K562 (cell line): ENCODE measurements around the gene CIP2A.

ENCODE experiments used
- AFF4 ChIP-seq: sonication (generic); formaldehyde crosslinking; IDR thresholded peaks from 2 replicates; pipeline ENCODE4 v1.8.0; 2023; ENCODE audit warnings: mild to moderate bottlenecking, missing genetic modification reagents
- ARNT ChIP-seq, 2 experiments: fragments of 450-650 bp; IDR thresholded peaks; 2 replicates each; pipeline ENCODE4 v1.6.1; 2016; ENCODE audit warnings: mild to moderate bottlenecking in 1 of 2
- CTCF ChIP-seq, 3 experiments: IDR thresholded peaks in 2 of 3; conservative IDR thresholded peaks in 1 of 3; 2 replicates each; pipeline ENCODE4 v1.5.1; 2011 to 2012; ENCODE audit warnings: low read length in 3 of 3, mild to moderate bottlenecking in 3 of 3, control low read depth in 2 of 3, improper control_type of control experiment in 1 of 3, inconsistent platforms in 1 of 3, low read depth in 1 of 3, mixed read lengths in 1 of 3, moderate library complexity in 1 of 3; ENCODE audit not compliant: insufficient read depth in 2 of 3
- FOXM1 ChIP-seq, 2 experiments: fragments of 450-650 bp in 1 of 2; sonication (generic) in 1 of 2; formaldehyde crosslinking in 1 of 2; IDR thresholded peaks; 2 replicates each; pipeline versions ENCODE4 v1.6.1 to v1.9.0; 2017 to 2022; ENCODE audit warnings: low read depth in 2 of 2, mild to moderate bottlenecking in 2 of 2, missing genetic modification reagents in 1 of 2, moderate library complexity in 1 of 2
- GABPA ChIP-seq: fragments of 200-800 bp; sonication (Bioruptor generic); conservative IDR thresholded peaks from 2 replicates; pipeline ENCODE4 v1.6.1; 2016; ENCODE audit warnings: low read depth, missing genetic modification characterization, missing compliant biosample characterization
- MAX ChIP-seq: sonication (generic); formaldehyde crosslinking; IDR thresholded peaks from 2 replicates; pipeline ENCODE4 v1.9.0; 2022; ENCODE audit warnings: mild to moderate bottlenecking, missing genetic modification reagents
- MEF2D ChIP-seq: conservative IDR thresholded peaks from 2 replicates; pipeline ENCODE4 v1.6.1; 2016; ENCODE audit warnings: low read depth, missing genetic modification characterization, missing compliant biosample characterization
- TAF1 ChIP-seq: IDR thresholded peaks from 2 replicates; pipeline ENCODE4 v1.6.1; 2011; ENCODE audit warnings: mild to moderate bottlenecking, low read length, moderate library complexity; ENCODE audit not compliant: insufficient read depth, control insufficient read depth, severe bottlenecking; ENCODE audit errors: extremely low read depth
- TAL1 ChIP-seq: fragments of 450-650 bp; IDR thresholded peaks from 2 replicates; pipeline ENCODE4 v1.6.1; 2016; ENCODE audit warnings: mild to moderate bottlenecking
- THAP7 ChIP-seq: fragments of 250-450 bp; sonication (Bioruptor Pico); IDR thresholded peaks from 2 replicates; pipeline ENCODE4 v1.5.0; 2021
- ZBTB1 ChIP-seq: sonication (generic); formaldehyde crosslinking; IDR thresholded peaks from 2 replicates; pipeline ENCODE4 v1.8.1; 2023; ENCODE audit warnings: missing genetic modification reagents, low read depth, mild to moderate bottlenecking, borderline replicate concordance

- TF ChIP-seq FOXM1 (IDR thresholded peaks at IDR 0.05; ENCODE audit: low read depth) (no peak), FOXM1 (CRISPR knock-in tag; IDR thresholded peaks at IDR 0.05; ENCODE audit: low read depth) (no peak), ARNT (IDR thresholded peaks at IDR 0.05) (no peak), CTCF (IDR thresholded peaks at IDR 0.05 in 2 of 3, conservative IDR thresholded peaks at IDR 0.05 in 1 of 3; ENCODE audit: insufficient read depth in 2 of 3, low read depth in 1 of 3, low read length in 3 of 3) (peak in 1 of 3 experiments; percentile 51; a peak in 2 of 6 replicates), TAF1 (no peak), AFF4 (no peak), MAX (CRISPR knock-in tag) (no peak), THAP7 (CRISPR knock-in tag) (no peak), ZBTB1 (CRISPR knock-in tag) (no peak), GABPA (tag) (no peak), TAL1 (no peak), MEF2D (tag) (no peak)
Measured at GRCh38 chr3:108552267-108553159, 36.7 kb downstream of the CIP2A start.
